Nephron progenitor cell (in vitro differentiated cells): ENCODE measurements around the gene CDH24.

Experiments used
- DNase-seq: peaks from one replicate; pipeline ENCODE4 v3.0.0; 2021
- H3K27ac Mint-ChIP-seq: 2 replicates; pipeline ENCODE4 v1.8.0; 2021; ENCODE audit warnings: mild to moderate bottlenecking, moderate library complexity, mixed read lengths
- H3K27me3 Mint-ChIP-seq: 2 replicates; pipeline ENCODE4 v1.8.0; 2021; ENCODE audit warnings: mild to moderate bottlenecking, low read depth, mixed read lengths; ENCODE audit not compliant: poor library complexity
- H3K36me3 Mint-ChIP-seq: 2 replicates; pipeline ENCODE4 v1.8.0; 2021; ENCODE audit warnings: low read depth, mixed read lengths
- H3K4me1 Mint-ChIP-seq: 2 replicates; pipeline ENCODE4 v1.8.0; 2021; ENCODE audit warnings: mixed read lengths
- H3K4me3 Mint-ChIP-seq: 2 replicates; pipeline ENCODE4 v1.8.0; 2021; ENCODE audit warnings: mild to moderate bottlenecking, moderate library complexity, mixed read lengths
- H3K9me3 Mint-ChIP-seq: 2 replicates; pipeline ENCODE4 v1.8.0; 2021; ENCODE audit warnings: mild to moderate bottlenecking, moderate library complexity, mixed read lengths
- CTCF ChIP-seq: fragments of 200-600 bp; sonication (generic); IDR thresholded peaks from 2 replicates; pipeline ENCODE4 v1.5.0; 2021; ENCODE audit warnings: antibody characterized with exemption

The CDH24 gene

GRCh38 chr14:23056956-23057756 is at the start of gene CDH24:
Gene CDH24 (minus strand): TSS chr14:23057520. CDS start chr14:23055733, 1,787 bp downstream.
- Mint-ChIP-seq H3K36me3 (peaks cover 46% of the 10 kb centered on the region), H3K9me3 (no peaks in the 10 kb centered on the region), H3K4me3 (peak within 1 kb of the TSS; percentile 96), H3K27ac (peak within 1 kb of the TSS; percentile 90), H3K4me1 (peaks cover 70% of the 10 kb centered on the region), H3K27me3 (no peaks in the 10 kb centered on the region)
- DNase-seq, result peak; percentile 86
- no peak for TF ChIP-seq CTCF

GRCh38 chr14:23106747-23107045 is 49.4 kb upstream of the CDH24 start:
- no peak for TF ChIP-seq CTCF
- DNase-seq, result no peak
- no peaks in the 10 kb centered on the region for H3K36me3 Mint-ChIP-seq
- H3K9me3 Mint-ChIP-seq, result no peaks in the 10 kb centered on the region
- H3K4me1 Mint-ChIP-seq, result peaks cover 31% of the 10 kb centered on the region
- H3K27me3 Mint-ChIP-seq, result peaks cover 19% of the 10 kb centered on the region
- no peak overlapping the region for H3K27ac Mint-ChIP-seq
- H3K4me3 Mint-ChIP-seq, result no peak overlapping the region

- H3K4me3 Mint-ChIP-seq, result peak overlapping the region; percentile 63
- H3K4me1 Mint-ChIP-seq, result peaks cover 31% of the 10 kb centered on the region
- TF ChIP-seq CTCF, result no peak
- H3K27ac Mint-ChIP-seq, result no peak overlapping the region
- peaks cover 19% of the 10 kb centered on the region for H3K27me3 Mint-ChIP-seq
- H3K36me3 Mint-ChIP-seq, result no peaks in the 10 kb centered on the region
- no peak for DNase-seq
- H3K9me3 Mint-ChIP-seq, result no peaks in the 10 kb centered on the region
Observed at GRCh38 chr14:23105348-23105824, 48.1 kb upstream of the CDH24 start.

- Mint-ChIP-seq H3K27ac (peak within 1 kb of the TSS; percentile 19), H3K4me1 (peaks cover 31% of the 10 kb centered on the region), H3K9me3 (no peaks in the 10 kb centered on the region), H3K4me3 (peak within 1 kb of the TSS; percentile 63), H3K36me3 (no peaks in the 10 kb centered on the region), H3K27me3 (peaks cover 19% of the 10 kb centered on the region)
- TF ChIP-seq CTCF, result no peak
- DNase-seq, result no peak
Observed at GRCh38 chr14:23104591-23105347, 47.4 kb upstream of the CDH24 start, which contains the start of gene CIROP. Gene CIROP (minus strand): TSS chr14:23104989. CDS start chr14:23104920, 69 bp downstream.

- TF ChIP-seq CTCF, result no peak
- Mint-ChIP-seq H3K4me1 (peaks cover 31% of the 10 kb centered on the region), H3K36me3 (peaks cover 2% of the 10 kb centered on the region), H3K27me3 (peaks cover 19% of the 10 kb centered on the region), H3K27ac (peak overlapping the region; percentile 19), H3K9me3 (no peaks in the 10 kb centered on the region), H3K4me3 (peak overlapping the region; percentile 63)
- DNase-seq, result no peak
Observed at GRCh38 chr14:23104070-23104590, 46.8 kb upstream of the CDH24 start.
